Measurements from ENCODE around the gene MAU2.
"Not testable (repeated sequence)": the region's sequence is repeated elsewhere in the genome, so short reads cannot be mapped to it uniquely, and the experiment has no call there.

The MAU2 gene

GRCh38 chr19:19349365-19349764, 28.7 kb downstream of the MAU2 start:
- no peak for DNase-seq

GRCh38 chr19:19350756-19351155, 30.1 kb downstream of the MAU2 start:
- DNase-seq: not testable (repeated sequence)

GRCh38 chr19:19352823-19353222, 32.2 kb downstream of the MAU2 start:
- DNase-seq: no peak

- DNase-seq: no peak
Measured at GRCh38 chr19:19354007-19354406, 33.4 kb downstream of the MAU2 start.

- no peak for DNase-seq
Measured at GRCh38 chr19:19354932-19355331, 34.3 kb downstream of the MAU2 start.

GRCh38 chr19:19355606-19356139, 35.0 kb downstream of the MAU2 start:
- no peak for DNase-seq

- no peak for DNase-seq
Measured at GRCh38 chr19:19356500-19356899, 35.9 kb downstream of the MAU2 start.

- DNase-seq: no peak
Measured at GRCh38 chr19:19356901-19357566, 36.4 kb downstream of the MAU2 start.

- DNase-seq: peak; percentile 76 to 84
Measured at GRCh38 chr19:19361075-19361594, 40.5 kb downstream of the MAU2 start.

GRCh38 chr19:19362075-19362474, 41.4 kb downstream of the MAU2 start:
- DNase-seq: no peak

GRCh38 chr19:19366434-19367396, 46.1 kb downstream of the MAU2 start:
- peak; percentile 79 to 80 for DNase-seq

- DNase-seq: no peak
Measured at GRCh38 chr19:19368087-19368486, 47.5 kb downstream of the MAU2 start.

GRCh38 chr19:19371059-19371458, 50.4 kb downstream of the MAU2 start:
- no peak for DNase-seq

GRCh38 chr19:19372656-19373416, 52.2 kb downstream of the MAU2 start:
- peak; percentile 69 to 73 for DNase-seq

GRCh38 chr19:19379527-19379926, 58.9 kb downstream of the MAU2 start:
- no peak for DNase-seq

- DNase-seq: not testable (repeated sequence)
Measured at GRCh38 chr19:19380316-19380715, 59.7 kb downstream of the MAU2 start.

GRCh38 chr19:19381007-19381926, 60.6 kb downstream of the MAU2 start:
- no peak for DNase-seq

GRCh38 chr19:19382118-19382517, 61.5 kb downstream of the MAU2 start:
- no peak for DNase-seq

GRCh38 chr19:19384486-19384885, 63.9 kb downstream of the MAU2 start:
- DNase-seq: no peak

GRCh38 chr19:19385131-19385895, 64.7 kb downstream of the MAU2 start:
- DNase-seq: peak; percentile 100

Data from CD4-positive, alpha-beta T cell treated with Interleukin-4 for 1 hour (primary cell).